HG03280 (cell line): ENCODE measurements around the gene TNS3.

ENCODE experiments used
- ATAC-seq: cut with Tn5 transposase; IDR thresholded peaks from one replicate; pipeline ENCODE4 v1.9.1; 2021; ENCODE audit warnings: mild to moderate bottlenecking, moderate library complexity; ENCODE audit not compliant: unreplicated experiment

TNS3 gene

DNA sequence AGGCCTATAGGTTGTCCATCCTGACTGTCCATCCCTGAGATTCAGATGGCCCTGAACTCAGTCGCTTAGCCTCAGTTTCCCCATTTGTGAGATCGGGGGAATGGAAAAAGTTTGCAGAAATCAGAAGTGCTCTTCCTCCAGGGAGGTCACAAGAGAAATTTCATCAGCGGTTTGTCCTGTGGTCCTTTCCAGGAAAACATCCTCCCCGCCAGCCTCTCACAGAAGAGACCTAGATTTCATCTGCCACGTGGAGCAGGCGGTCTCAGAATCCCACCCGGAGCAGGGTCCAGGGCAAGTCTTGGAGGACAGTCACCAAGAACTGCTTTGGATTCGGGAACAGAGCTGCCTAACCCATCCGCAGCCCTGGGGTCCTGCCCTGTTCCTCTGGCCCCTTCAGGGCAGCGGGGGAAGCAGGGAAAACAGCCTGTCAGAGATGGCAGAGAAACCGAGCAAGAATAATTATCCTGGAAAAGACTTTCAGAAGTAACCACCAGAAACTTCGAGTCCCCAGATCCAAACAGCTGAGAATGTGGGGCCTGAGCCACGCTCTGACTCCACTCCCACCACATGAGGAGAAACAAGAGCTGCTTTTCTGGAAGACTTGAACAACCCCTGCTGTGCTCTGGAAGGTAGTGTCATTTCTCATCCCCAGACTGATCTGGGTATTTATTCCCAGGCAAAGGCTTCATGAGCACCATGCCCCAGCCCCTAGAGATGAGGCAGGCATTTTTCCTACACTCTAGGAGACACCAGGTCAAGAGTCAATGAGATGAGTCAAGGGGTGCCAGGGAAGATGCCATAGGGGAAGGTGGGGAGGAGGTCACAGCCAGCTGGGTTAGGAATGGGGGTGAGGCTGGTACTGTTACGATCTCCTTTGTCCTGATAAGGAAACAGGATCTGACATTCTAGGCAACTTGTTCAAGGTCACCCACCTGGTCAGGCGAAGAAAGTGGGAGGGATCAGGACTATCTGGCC is 1.1 kb upstream of the TNS3 start:
- ATAC-seq, result no peak

DNA sequence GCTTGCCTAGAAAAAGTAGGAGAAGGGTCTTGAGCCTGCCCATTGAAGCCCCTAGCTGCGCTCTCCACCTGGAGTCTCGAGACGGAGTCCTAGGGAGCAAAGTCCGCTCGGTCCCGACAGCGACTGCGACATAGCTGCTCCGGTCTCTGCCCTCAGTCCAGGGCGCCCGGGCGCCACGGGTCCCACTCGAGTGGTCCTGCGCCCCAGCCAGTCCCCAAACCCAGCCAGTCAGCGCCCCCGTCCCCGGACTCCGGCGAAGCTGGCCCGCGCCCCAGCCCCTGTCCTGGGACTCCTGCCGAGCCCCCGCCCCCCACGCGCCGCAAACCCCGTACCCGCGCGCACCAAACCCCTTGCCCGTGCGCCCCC is 490 bp downstream of the TNS3 start:
- no peak for ATAC-seq

DNA sequence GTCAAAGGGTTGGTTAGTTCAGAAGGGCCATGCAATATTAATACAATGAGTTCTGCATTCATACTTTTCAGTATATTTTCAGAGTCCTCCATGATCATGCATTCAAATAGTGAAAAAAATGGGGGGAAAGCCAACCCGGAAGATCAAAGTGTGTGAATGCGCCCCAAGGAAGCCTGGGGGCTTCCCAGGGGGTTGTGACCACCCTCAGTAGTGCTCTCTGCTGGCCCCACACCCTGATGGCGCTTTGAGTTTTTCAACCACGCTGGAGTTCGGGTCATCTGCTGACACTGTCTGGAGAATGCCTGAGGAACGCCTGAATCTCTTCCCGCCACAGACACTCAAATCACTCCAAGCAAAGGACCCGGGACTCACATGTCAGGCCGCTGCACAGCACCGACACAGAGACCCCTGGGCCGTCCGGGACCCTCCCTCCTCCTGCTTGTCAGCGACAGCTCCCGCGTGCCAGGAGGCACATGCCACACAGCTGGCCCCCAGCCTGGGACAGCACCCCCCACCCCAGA is 1.0 kb downstream of the TNS3 start:
- ATAC-seq, result no peak

DNA sequence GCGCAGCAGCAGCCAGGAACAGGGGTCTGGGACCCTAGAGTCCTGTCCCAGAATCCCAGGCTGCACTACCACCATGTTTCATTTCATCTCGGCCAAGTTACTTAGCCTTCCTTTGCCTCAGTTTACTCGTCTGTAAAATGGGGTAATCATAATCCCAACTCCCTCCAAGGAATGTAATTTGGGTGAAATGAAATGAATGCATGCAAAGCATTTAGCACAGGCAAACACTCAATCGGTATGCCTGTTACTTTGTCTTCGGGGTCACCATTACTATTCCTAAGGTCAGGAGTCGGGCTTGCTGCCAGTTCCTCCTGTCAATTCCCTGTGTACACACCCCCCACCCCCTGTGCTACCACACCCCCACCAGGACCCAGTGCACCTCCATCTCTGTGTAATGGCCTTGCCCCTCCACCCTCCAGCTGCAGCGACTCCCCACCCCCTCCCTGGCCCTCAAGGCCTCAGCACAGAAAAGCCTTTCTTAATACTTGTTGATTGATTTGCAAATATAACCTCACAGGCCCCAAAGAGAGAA is 1.7 kb downstream of the TNS3 start:
- no peak for ATAC-seq

DNA sequence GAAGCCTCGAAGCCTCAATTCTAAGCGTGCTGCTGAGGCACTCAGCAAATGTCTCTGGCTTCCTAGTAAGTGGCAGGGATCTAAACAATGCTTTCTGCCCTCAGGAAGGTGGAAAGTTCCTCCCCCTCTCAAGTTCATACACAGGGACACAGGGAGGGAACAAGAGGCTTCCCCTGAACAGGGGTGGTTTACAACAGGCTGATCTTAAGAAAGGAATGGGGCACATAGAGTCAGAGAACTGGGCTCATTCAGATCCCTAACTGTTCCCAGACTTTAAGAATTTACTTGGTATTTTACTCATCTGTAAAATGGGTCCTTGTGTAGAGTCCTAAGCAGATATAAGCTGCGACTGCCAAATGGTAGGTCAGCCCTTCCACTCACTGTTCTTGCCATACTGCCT is 2.5 kb downstream of the TNS3 start:
- ATAC-seq, result no peak

DNA sequence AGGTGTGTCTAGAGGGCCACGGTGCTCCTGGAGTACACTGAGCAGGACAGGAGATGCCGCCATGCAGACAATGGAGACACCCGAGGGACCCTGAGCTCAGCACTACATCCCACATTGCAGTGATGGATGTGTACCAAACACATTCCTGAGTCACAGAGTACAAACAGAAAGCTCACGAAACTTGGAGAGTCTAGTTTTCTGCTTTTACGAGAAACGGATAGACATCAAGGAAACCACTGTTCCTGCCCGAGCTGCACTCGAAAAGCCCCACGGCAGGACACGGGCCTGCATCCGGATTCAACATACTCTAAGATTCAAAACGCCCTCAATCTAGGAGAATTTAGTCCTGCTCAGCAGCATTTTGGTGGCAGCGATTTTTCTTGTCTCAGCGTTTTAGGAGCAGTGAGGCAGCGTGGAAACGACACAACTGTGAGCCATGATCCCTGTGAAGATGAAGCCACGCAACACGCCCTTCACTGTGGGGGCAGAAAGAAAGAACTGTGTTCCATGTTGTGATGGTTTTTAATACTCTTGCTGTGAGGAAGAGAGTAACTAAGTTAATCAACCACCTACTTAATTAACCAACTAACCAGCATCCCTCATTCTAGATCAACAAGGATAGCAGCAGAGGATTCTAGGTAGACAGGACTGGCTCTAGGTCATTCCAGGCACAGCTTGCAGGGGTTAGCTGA is 3.2 kb downstream of the TNS3 start:
- ATAC-seq, result no peak

DNA sequence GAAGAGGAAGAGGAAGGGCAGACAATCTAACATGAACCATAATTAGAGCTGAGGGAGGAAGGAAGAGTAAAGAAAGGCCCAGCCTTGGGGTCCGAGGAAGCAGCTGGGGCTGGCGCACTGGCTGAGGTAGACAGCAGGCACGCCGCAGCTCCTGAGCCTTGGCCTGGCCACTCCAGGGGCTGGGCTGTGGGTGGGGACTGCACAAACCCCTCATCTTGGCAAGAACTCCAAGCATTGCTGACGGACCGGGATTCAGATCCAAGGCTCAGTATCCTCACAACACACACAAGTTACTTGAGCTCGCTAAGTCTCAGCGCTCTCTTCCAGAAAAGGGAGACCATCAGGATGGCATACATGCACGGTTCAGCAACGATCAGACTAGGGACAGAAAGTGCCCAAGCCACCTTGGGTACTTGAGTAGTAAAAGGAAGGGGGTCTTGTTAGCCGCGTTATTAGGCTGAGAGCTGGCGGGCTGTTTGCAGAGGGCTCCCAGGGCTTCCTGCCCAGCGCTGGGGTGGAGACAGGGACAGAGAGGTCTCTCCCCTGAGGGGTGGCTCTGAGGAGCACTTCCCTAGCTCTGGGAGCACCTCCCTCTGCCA is 4.5 kb downstream of the TNS3 start:
- no peak for ATAC-seq

DNA sequence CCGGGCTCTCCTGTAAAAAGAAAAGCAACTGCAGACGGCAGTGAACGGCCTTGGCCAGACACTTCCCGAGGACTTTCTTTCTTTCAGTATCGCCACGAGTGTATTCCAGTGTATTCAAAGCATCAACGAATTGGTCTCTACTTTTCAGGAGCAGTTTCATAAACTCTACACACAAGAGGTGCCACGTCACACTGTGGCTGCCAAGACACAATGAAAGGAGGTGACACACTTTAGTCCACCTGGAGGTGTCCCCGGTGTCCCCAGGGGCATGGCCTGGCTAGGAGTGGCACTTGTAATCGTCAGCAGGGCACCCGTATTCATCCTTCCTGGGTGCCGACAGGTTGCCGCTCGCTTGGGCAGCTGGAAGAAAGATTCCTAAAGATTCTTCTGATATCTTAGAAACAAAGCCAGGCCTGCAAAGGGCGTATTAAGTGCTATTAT is 5.0 kb downstream of the TNS3 start:
- ATAC-seq, result no peak

DNA sequence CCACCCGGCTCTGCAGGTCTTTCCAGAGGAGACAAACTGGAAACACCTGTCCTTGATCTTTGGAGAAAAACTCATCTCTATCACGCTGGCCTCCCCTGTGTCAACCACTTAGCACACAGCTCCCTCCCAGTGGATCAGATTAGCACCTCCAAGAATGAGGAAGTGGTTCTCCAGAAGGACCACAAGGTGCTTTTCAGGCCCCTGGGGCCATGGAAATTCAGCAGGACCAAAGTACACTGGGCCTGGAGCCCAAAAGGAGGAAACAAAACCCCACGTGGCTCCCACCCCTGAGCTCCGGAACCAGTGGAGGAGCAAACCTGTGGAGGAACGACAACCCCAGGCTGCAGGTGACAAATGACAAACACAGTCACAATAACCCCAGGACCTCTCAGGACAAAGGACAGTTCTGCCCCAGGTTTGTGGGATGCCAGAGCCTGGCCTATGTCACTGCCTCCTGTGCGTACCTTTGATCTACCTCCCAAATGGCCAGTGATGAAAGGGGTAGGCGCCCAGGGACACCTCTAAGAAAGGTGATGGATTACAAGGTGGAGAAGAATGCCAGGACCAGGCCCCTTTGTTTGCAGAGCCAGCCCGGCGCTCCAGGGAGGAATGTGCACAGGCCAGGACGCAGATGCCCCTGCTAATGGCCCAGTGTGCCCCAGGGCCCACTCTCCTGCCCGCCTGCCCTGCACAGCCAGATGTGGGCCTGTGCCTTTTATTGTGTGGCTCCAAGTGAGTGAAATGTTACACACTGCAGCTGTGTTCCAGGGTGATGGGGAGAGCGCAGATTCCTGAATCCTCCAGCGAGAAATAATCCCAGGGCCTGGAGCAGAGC is 5.7 kb downstream of the TNS3 start:
- no peak for ATAC-seq

DNA sequence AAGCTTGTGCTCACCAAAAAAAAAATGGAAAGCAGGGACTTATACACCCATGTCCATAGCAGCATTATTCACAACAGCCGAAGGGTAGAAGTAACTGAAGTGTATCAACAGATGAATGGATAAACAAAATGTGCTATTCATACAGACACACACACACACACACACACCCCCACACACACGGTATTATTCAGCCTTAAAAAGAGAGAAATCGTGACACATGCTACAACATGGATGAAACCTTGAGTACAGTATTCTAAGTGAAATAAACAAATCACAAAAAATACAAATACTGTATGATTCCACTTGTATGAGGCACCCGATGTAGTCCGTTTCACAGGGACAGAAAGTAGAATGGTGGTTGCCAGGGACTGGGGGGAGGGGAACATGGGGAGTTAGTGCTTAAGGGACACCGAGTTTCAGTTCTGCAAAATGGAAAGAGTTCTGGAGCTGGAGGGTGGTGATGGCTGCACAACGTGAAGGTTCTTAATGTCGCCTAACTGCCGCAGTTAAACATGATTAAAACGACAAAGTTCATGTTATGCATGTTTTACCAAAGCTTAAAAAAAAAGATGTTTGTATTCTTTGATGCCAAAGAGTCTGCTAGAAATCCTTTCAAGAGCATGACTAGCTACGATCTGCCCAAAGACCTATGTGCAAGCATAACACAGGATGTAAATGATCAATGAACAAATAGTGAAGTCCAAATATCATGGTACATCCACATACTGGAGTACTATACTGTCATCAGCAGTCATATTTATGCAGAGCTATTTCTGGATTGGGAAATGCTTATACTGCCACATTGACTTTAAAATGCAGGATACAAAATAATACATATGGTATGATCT is 7.2 kb downstream of the TNS3 start:
- peak; percentile 84 for ATAC-seq

DNA sequence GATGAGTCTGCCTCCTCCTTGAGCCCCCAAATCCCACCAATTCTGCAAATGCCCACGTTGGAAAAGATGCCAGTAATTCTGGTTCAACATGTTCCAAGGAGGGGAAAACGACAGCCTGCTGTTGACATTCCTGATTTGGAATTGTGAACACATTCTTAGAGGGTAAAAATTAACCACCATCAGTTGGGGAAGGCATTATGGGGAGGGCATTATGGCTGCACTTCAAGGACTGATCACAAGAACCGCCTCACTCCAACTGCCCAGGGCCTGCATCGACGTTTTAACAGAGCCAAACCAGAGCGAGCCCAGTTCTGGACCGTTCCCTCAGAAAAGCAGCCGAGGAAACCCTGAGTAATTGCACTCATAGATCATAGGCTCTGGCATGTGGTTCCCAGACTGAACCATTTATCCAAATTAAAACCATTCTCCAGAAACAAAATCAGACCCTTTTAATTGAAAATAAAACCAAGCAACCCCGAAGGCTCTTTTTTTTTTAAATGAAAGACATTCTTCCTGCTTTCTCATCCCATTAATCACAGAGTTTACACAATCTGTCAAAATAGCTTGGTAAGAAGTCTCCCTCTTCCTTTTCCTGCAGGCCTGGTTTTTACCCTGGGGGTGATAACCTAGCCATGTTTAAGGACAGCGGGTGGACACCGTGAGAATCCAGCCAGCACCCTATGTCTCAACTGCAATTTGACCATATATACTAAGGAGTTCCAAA is 8.0 kb downstream of the TNS3 start:
- ATAC-seq, result no peak

DNA sequence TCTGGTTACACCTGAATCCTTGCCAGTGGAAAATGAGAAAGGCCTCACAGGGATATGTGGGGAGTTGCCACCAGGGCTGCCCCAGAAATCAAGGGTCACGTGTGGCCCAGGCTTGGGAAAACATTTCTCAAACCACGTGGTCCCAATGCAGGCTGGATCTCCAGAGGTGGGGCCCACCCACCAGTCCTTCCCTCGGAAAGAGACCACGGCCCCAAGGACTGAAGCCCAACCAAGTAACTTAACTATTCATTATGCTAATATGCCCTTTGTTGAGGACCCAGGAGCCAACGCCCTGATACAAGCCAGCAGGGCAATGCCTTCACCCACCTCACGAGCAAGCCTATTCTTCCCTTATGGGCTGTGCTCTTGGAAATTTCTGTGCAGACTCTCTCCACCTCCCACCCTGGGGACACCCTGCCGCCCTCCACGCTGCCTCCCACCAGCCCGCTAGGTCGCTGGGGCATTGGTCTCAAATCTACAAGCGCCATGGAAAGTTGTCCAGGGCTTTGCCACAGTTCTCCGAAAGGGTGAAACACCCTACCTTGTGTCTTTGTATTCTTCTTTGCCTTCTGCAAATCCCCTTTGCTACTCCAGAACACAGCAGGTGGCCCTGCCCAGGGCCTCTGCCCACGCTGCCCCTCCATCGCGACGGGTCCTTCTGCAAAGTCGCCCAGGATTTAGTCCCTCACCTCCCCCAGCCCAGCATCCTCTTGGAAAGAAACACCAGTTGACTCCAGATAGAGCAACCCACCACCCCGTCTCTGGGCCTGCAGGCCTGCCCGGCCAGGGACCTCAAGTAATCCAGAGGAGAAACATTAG is 8.8 kb downstream of the TNS3 start:
- no peak for ATAC-seq

DNA sequence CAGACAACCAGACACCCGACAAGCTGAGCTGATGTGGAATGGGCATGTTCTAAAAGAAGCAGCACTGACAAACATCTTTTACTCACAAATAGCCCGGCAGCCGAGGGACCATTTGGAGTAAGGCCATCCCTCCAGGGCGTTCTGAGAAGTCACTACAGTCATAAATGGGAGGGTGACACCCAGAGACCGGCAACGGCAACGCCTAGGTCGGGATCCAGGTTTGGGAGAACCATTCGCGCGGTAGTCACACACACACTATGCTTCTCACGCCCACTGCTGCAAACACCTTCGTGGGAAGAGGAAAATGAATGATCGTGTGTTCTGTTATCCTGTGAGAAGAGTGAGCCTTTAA is 9.8 kb downstream of the TNS3 start:
- no peak for ATAC-seq

DNA sequence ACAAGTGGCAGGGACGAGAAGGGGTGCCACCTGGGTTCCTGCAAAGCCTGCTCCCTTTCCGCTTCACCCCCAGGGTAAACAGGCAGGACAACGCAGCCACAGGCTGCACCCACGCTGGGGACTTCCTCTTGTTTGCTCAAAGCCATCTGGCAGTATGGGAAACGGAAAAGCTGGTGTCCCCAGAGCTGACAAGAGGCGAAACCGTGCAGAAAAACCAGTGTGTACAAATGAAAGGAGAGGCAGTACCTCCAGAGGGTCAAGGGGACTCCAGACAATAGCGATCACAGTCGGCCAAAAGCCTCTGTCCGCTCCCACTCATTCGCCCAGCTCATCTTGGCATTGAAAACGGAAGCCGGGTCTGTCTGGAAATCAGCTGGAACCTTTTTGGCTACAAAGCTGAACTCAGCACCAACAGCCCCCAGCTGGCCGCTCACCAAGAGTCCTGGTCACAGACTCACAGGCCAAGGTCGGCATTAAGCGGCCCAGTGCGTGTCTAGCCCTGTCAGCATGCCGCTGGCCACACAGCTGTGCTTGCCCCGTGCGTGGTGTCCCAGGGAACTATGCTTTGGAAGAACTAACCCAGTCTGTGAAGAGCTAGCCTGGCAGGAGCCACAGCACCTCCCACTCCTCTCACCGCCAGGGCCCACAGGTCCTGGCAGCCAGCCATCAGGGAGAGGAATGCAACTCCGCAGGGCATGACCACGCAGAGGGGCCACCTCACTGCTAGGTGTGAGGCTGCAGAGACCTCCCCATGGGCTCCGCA is 10.4 kb downstream of the TNS3 start:
- ATAC-seq, result no peak

DNA sequence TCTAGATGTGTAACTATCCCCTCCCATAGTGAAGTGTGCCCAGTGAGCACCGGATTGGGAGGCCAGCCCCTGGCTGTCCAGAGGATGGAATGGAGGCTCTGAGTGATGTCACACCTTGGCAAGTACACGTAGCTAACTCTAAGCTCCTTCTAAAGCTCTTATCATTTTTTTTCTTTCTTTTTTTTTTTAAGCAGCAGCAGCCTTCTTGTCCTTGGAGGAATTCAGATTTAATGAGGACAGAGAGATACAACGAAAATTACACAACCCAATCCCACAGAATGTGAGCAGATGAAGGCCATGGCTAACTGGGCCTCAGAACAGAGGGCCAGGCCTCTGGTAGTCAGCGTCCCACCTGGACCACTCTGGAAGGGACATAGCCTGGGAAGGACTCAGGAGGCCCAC is 11.3 kb downstream of the TNS3 start:
- no peak for ATAC-seq

DNA sequence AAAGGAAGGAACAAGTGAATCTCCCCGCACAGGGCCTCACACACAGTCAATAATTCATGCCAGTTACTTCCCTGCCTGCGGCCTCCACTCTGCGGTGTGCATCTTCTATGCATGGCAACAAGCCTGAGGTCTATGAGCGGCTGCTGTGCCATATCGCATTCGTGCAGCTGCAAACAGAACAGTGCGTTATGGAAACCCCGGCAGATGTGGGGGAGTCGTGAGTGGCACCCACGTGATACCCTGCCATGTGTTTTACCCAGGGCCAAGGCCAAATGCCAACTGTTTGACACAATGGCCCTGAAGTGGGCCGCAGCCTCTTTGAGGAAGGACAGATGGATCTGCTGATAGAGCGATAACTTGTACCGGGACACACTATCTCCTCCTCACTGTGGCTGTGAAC is 13.4 kb downstream of the TNS3 start:
- ATAC-seq, result no peak

DNA sequence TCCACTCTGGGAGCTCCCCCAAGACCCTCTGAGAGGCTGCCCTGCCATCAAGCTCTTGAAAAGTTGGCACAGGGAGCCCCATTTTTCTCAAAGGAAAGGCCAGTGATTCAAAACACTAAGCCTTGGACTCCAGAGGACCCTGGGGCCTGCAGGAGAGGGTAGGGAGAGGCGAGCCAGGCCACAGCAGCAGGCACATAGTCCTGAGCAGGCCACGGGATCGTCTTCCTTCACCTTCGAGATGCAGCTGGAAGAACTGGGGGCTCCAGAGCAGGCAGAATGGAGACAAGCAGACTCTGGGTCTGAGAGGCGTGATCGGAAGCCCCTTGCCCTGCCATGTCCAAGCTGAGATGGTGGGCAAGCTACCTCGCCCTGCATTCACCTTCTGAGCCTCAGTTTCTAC is 13.9 kb downstream of the TNS3 start:
- ATAC-seq, result no peak
